Upper lobe of left lung (tissue), 6 donors: ENCODE data around the gene DHTKD1. TPM values are rescaled to one million over a fixed set of nuclear protein-coding genes. Genes with fewer than 3 reads are reported as not detected.
"Not testable (repeated sequence)": the region's sequence is repeated elsewhere in the genome, so short reads cannot be mapped to it uniquely, and the experiment has no call there.

Experiments used
- ATAC-seq, 2 donors: fragments of 200-7000 bp; cut with Tn5 transposase; one replicate each; pipeline ENCODE4 v1.9.1; 2022; ENCODE audit warnings: mild to moderate bottlenecking in 2 of 2, moderate library complexity in 2 of 2; ENCODE audit not compliant: low FRiP score in 2 of 2
- DNase-seq, 2 donors: peaks; one replicate each; pipeline ENCODE4 v3.0.0-alpha.2; 2019 to 2020
- H3K27ac ChIP-seq, 4 donors: fragments of 200-600 bp; sonication (generic); one replicate each; pipeline ENCODE4 v1.5.1; 2016 to 2019
- H3K27me3 ChIP-seq, 4 donors: fragments of 200-600 bp; sonication (generic); one replicate each; pipeline ENCODE4 v1.5.1; 2017 to 2019
- H3K36me3 ChIP-seq, 4 donors: fragments of 200-600 bp; sonication (generic); one replicate each; pipeline ENCODE4 v1.5.1; 2016 to 2019
- H3K4me1 ChIP-seq, 4 donors: fragments of 200-600 bp; sonication (generic); one replicate each; pipeline ENCODE4 v1.5.1; 2018 to 2019
- H3K4me3 ChIP-seq, 4 donors: fragments of 200-600 bp; sonication (generic); one replicate each; pipeline ENCODE4 v1.5.1; 2017 to 2019; ENCODE audit warnings: mild to moderate bottlenecking in 2 of 4, moderate library complexity in 1 of 4
- H3K9me3 ChIP-seq, 4 donors: fragments of 200-600 bp; sonication (generic); one replicate each; pipeline ENCODE4 v1.5.1; 2018 to 2019
- EP300 ChIP-seq, 4 donors: sonication (generic); formaldehyde crosslinking; IDR thresholded peaks; one replicate each; pipeline ENCODE4 v1.5.1; 2017; ENCODE audit warnings: antibody characterized with exemption in 4 of 4, control low read depth in 2 of 4
- POLR2A ChIP-seq, 4 donors: fragments of 450-650 bp; IDR thresholded peaks; one replicate each; pipeline ENCODE4 v1.5.1; 2016 to 2017; ENCODE audit warnings: antibody characterized with exemption in 4 of 4, mild to moderate bottlenecking in 2 of 4
- POLR2AphosphoS5 ChIP-seq, 2 donors: sonication (generic); formaldehyde crosslinking; IDR thresholded peaks; one replicate each; pipeline ENCODE4 v1.5.1; 2017; ENCODE audit warnings: antibody characterized with exemption in 2 of 2
- WGBS, 2 donors: methylation state at CpG; one replicate each; pipeline ENCODE4 v1.1.5; 2017 to 2018; 5-methylcytosine and 5-hydroxymethylcytosine counted together
- total RNA-seq, 6 donors: library from RNA; depleted of rRNA in 4 of 6; stranded (reverse); fragments of >200 nt in 4 of 6; gene quantifications; one replicate each; pipeline versions ENCODE4 v1.1.0 to v1.2.1, GENCODE V29; 2016 to 2021
- TF ChIP-seq, protein P1 (sequence below), 6 experiments: fragments of 450-650 bp in 4 of 6; fragments of 200-600 bp in 2 of 6; sonication (generic) in 2 of 6; IDR thresholded peaks; one replicate each; pipeline ENCODE4 v1.5.1; 2016 to 2019; ENCODE audit warnings: antibody characterized with exemption in 6 of 6
- donor health status: DM: no; HTN: no; CAD: no; lungs with moderate emphysema.
- donor health status: DM: no; HTN: yes; CAD: no; lungs with severe emphysema.

The DHTKD1 gene
- total RNA-seq, 6 donors from 2014 or later: 14.5 to 95.3 (median 22.6) TPM

DNA sequence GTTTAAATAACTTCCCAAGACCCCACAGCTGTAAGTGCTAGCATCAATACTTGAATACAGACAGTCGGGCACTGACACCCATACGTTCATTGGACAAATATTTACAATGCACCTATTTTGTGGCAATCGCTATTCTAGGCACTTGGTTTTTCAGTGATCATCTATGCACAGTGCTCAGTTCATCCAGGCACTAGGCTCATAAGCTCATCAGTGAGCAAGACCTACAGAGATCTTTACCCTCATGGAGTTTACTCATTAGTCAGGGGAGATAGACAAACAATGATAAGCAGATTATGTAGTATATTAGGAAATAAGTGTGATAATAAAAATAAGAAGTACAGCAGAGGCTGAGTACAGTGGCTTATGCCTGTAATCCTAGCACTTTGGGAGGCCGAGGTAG, 7.6 kb upstream of the DHTKD1 start:
- TF ChIP-seq POLR2AphosphoS5 (IDR thresholded peaks at IDR 0.05): no peak
- TF ChIP-seq, protein P1, sequence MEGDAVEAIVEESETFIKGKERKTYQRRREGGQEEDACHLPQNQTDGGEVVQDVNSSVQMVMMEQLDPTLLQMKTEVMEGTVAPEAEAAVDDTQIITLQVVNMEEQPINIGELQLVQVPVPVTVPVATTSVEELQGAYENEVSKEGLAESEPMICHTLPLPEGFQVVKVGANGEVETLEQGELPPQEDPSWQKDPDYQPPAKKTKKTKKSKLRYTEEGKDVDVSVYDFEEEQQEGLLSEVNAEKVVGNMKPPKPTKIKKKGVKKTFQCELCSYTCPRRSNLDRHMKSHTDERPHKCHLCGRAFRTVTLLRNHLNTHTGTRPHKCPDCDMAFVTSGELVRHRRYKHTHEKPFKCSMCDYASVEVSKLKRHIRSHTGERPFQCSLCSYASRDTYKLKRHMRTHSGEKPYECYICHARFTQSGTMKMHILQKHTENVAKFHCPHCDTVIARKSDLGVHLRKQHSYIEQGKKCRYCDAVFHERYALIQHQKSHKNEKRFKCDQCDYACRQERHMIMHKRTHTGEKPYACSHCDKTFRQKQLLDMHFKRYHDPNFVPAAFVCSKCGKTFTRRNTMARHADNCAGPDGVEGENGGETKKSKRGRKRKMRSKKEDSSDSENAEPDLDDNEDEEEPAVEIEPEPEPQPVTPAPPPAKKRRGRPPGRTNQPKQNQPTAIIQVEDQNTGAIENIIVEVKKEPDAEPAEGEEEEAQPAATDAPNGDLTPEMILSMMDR (IDR thresholded peaks at IDR 0.05): no peak
- no peak for TF ChIP-seq POLR2A (IDR thresholded peaks at IDR 0.05)
- TF ChIP-seq EP300 (IDR thresholded peaks at IDR 0.05): no peak
- Histone ChIP-seq H3K9me3 (no peaks in the 10 kb centered on the region), H3K36me3 (no peaks in the 10 kb centered on the region), H3K27me3 (no peaks in the 10 kb centered on the region), H3K27ac (no peak overlapping the region), H3K4me3 (no peak overlapping the region), H3K4me1 (no peaks in the 10 kb centered on the region)
- ATAC-seq (no peak), DNase-seq (no peak)
- WGBS, 2 donors: 78 to 87% methylated on average over 4 of the region's 4 CpGs

DNA sequence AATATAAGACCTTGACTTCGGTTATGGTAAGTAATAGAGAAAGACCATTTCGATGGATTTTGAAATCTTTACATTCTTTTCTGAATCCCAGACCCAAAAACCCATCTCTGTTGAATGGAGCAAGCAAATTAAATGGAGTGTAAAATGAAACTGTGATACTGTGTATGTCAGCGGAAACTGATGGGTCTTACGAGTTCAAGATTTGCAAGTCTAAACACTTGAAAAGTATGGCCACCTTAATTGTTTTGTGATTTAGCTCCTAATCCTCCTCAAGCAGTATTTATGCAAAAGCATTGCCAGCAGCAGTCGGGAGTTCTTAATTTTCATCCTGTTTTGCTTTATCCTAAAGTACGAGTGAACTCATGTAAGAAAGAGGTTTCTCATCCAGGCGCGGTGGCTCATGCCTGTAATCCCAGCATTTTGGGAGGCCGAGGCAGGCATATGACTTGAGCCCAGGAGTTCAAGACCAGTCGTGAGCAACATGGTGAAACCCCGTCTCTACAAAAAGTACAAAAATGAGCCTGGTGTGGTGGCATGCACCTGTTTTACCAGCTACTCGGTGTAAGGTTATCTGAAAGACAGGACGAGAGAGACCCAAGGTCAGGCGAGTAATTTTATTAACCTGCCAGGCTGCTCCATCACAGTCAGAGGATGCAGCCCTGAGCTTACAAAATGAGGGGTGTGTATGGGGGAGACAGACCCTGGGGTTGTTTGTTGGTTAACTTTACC, 5.8 kb upstream of the DHTKD1 start:
- DNase-seq: no peak
- Histone ChIP-seq H3K4me3 (no peak overlapping the region), H3K4me1 (no peaks in the 10 kb centered on the region)

DNA sequence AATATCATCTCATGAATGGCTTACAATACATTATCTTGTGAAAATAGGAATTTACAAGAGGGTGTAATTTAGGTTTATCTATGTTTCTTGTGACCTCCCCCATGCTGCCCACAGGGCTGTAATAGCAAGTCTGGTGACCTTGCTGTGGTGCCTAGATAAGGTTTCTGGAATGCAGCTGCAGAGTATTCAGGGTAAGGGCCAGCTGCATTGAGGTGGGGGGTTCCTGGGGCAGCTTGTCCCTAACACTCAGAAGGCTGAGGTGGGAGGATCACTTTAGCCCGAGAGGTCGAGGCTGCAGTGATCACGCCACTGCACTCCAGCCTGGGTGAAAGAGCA, 5.3 kb upstream of the DHTKD1 start:
- TF ChIP-seq POLR2A (IDR thresholded peaks at IDR 0.05) (no peak), EP300 (IDR thresholded peaks at IDR 0.05) (no peak), POLR2AphosphoS5 (IDR thresholded peaks at IDR 0.05) (no peak)
- TF ChIP-seq, protein P1 (IDR thresholded peaks at IDR 0.05): no peak
- Histone ChIP-seq H3K27ac (no peak overlapping the region), H3K27me3 (no peaks in the 10 kb centered on the region), H3K4me3 (no peak overlapping the region), H3K9me3 (no peaks in the 10 kb centered on the region), H3K36me3 (no peaks in the 10 kb centered on the region), H3K4me1 (peaks cover 0 to 4% (median 3%) of the 10 kb centered on the region in 4 donors)
- 83 to 95% methylated on average over 3 of the region's 3 CpGs for WGBS, 2 donors
- ATAC-seq (no peak), DNase-seq (no peak)

More for the DNA sequence above, 5.8 kb upstream of the DHTKD1 start:
- Histone ChIP-seq H3K36me3 (no peaks in the 10 kb centered on the region), H3K9me3 (no peaks in the 10 kb centered on the region), H3K27ac (no peak overlapping the region), H3K27me3 (no peaks in the 10 kb centered on the region)
- no peak for ATAC-seq
- TF ChIP-seq POLR2A (IDR thresholded peaks at IDR 0.05): no peak
- no peak for TF ChIP-seq POLR2AphosphoS5 (IDR thresholded peaks at IDR 0.05)
- no peak for TF ChIP-seq EP300 (IDR thresholded peaks at IDR 0.05)
- TF ChIP-seq, protein P1 (IDR thresholded peaks at IDR 0.05): no peak
- WGBS, 2 donors: 68 to 76% methylated on average over 14 of the region's 14 CpGs

DNA sequence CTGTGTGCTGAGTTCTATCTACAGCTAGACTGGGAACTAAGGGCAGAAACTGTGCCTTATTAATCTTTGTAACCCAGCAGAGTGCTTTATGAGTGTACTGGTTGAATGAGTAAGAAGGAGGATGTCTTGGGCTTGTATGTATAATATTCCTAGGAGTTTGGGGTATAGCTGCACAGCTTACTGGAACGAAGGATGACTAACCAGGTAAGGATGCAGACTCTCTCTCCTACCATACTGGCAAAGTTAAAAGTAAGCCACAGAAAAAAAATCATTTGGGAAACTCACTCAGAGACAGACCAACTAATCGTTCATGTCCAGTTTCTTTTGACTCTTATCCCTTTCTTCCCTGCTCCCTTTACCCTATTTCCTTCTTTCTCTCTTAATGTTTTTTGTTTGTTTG, 1.4 kb upstream of the DHTKD1 start:
- no peaks in the 10 kb centered on the region for H3K27me3 ChIP-seq
- TF ChIP-seq, protein P1 (IDR thresholded peaks at IDR 0.05): no peak
- TF ChIP-seq POLR2A (IDR thresholded peaks at IDR 0.05): no peak
- no peak for TF ChIP-seq POLR2AphosphoS5 (IDR thresholded peaks at IDR 0.05)
- TF ChIP-seq EP300 (IDR thresholded peaks at IDR 0.05): no peak
- no peak for ATAC-seq

DNA sequence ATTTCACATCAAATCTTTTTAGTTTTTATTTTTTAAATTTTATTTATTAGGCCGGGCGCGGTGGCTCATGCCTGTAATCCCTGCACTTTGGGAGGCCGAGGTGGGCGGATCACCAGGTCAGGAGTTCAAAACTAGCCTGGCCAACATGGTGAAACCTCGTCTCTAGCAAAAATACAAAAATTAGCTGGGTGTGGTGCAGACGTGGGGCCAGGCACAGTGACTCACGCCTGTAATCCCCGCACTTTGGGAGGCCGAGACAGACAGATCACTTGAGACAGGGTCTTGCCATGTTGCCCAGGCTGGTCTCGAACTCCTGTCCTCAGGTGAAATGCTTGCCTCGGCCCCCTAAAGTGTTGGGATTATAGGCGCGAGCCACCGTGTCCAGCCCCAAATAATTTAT, 2.7 kb downstream of the DHTKD1 start:
- not testable (repeated sequence) for H3K27me3 ChIP-seq, H3K9me3 ChIP-seq, DNase-seq, ATAC-seq, H3K36me3 ChIP-seq, H3K4me3 ChIP-seq, H3K27ac ChIP-seq
- peaks cover 3 to 14% (median 6%) of the 10 kb centered on the region in 4 donors for H3K4me1 ChIP-seq
- 92 to 96% methylated on average over 15 of the region's 15 CpGs for WGBS, 2 donors

More for the DNA sequence above, 1.4 kb upstream of the DHTKD1 start:
- no peaks in the 10 kb centered on the region for H3K36me3 ChIP-seq
- WGBS, 2 donors: 97 to 99% methylated on average over 2 of the region's 2 CpGs
- no peak for DNase-seq
- H3K9me3 ChIP-seq: no peaks in the 10 kb centered on the region
- H3K27ac ChIP-seq: no peak overlapping the region
- H3K4me3 ChIP-seq: no peak overlapping the region
- H3K4me1 ChIP-seq: peaks cover 3 to 14% (median 6%) of the 10 kb centered on the region in 4 donors
